Common myeloid progenitor, CD34-positive (primary cell): Measurements from ENCODE around the gene ALDH1A1.

Experiments
- CTCF ChIA-PET: fragments of 350-600 bp; sonication (Branson Sonifier 250); formaldehyde crosslinking; loops from one replicate; lab custom pipeline; 2021; ENCODE audit warnings: antibody characterized with exemption; lab: Charles Lee
- POLR2A ChIA-PET: fragments of 350-600 bp; sonication (Branson Sonifier 250); formaldehyde crosslinking; loops from one replicate; lab custom pipeline; 2021; ENCODE audit warnings: antibody characterized with exemption; lab: Charles Lee
- DNase-seq, 3 donors: peaks; one replicate each; pipeline versions ENCODE4 v3.0.0 to v3.0.0-alpha.2; 2013
- H3K27ac ChIP-seq, 2 experiments: 1 replicate in 1 of 2; 2 replicates in 1 of 2; pipeline ENCODE4 v1.7.0; 2013; ENCODE audit warnings: inconsistent platforms in 2 of 2, low read length in 2 of 2, mild to moderate bottlenecking in 2 of 2, low read depth in 1 of 2, moderate library complexity in 1 of 2; ENCODE audit not compliant: severe bottlenecking in 2 of 2, insufficient read depth in 1 of 2, poor library complexity in 1 of 2
- H3K27me3 ChIP-seq, 5 experiments: replicated peaks in 2 of 5; 1 replicate in 3 of 5; 2 replicates in 2 of 5; pipeline versions ENCODE4 v1.6.1 to v1.7.0; 2013; ENCODE audit warnings: low read length in 4 of 5, mild to moderate bottlenecking in 2 of 5, moderate library complexity in 2 of 5, inconsistent platforms in 1 of 5; ENCODE audit not compliant: insufficient read depth in 5 of 5, control insufficient read depth in 4 of 5
- H3K36me3 ChIP-seq, 4 experiments: 1 replicate in 2 of 4; 2 replicates in 2 of 4; pipeline versions ENCODE4 v1.6.1 to v1.7.0; 2013; ENCODE audit warnings: low read length in 3 of 4, control low read depth in 1 of 4, mild to moderate bottlenecking in 1 of 4; ENCODE audit not compliant: control insufficient read depth in 4 of 4, insufficient read depth in 4 of 4
- H3K4me1 ChIP-seq, 4 experiments: 1 replicate in 3 of 4; 2 replicates in 1 of 4; pipeline versions ENCODE4 v1.6.1 to v1.7.1; 2013; ENCODE audit warnings: low read length in 3 of 4, mild to moderate bottlenecking in 3 of 4, control low read depth in 1 of 4, inconsistent platforms in 1 of 4, moderate library complexity in 1 of 4; ENCODE audit not compliant: control insufficient read depth in 4 of 4, insufficient read depth in 4 of 4; ENCODE audit errors: control extremely low read depth in 1 of 4
- H3K4me3 ChIP-seq, 7 experiments: 1 replicate in 4 of 7; 2 replicates in 3 of 7; pipeline versions ENCODE4 v1.5.1 to v1.7.0; 2013; ENCODE audit warnings: mild to moderate bottlenecking in 7 of 7, low read length in 6 of 7, moderate library complexity in 6 of 7, inconsistent platforms in 2 of 7, low read depth in 2 of 7, control low read depth in 1 of 7; ENCODE audit not compliant: insufficient read depth in 4 of 7, control insufficient read depth in 1 of 7; ENCODE audit errors: extremely low read depth in 1 of 7
- H3K9me3 ChIP-seq, 5 experiments: 1 replicate in 4 of 5; 2 replicates in 1 of 5; pipeline versions ENCODE4 v1.6.1 to v1.7.1; 2013; ENCODE audit warnings: low read length in 4 of 5, mild to moderate bottlenecking in 2 of 5, inconsistent platforms in 1 of 5, low read depth in 1 of 5, moderate library complexity in 1 of 5; ENCODE audit not compliant: control insufficient read depth in 4 of 5, insufficient read depth in 2 of 5; ENCODE audit errors: control extremely low read depth in 1 of 5
- WGBS: methylation state at CpG from one replicate; pipeline ENCODE4 v1.1.5; 2013; ENCODE audit not compliant: insufficient coverage; 5-methylcytosine and 5-hydroxymethylcytosine counted together

Gene ALDH1A1

GRCh38 chr9:72880821-72881220, 72.0 kb downstream of the ALDH1A1 start:
- H3K27me3 ChIP-seq: no peaks in the 10 kb centered on the region
- no peaks in the 10 kb centered on the region for H3K36me3 ChIP-seq
- DNase-seq: no peak
- no peak overlapping the region for H3K27ac ChIP-seq
- 100% methylated on average over 2 of the region's 2 CpGs for WGBS
- CTCF ChIA-PET: interaction anchor here (0.7 to 1.2 kb wide), 2 partner anchors 8 to 142 kb away, joined by 3 read pairs; no protein-coding TSS in a partner anchor
- H3K4me3 ChIP-seq: no peak overlapping the region
- POLR2A ChIA-PET: no interaction called here
- no peaks in the 10 kb centered on the region for H3K4me1 ChIP-seq
- no peaks in the 10 kb centered on the region for H3K9me3 ChIP-seq

- Histone ChIP-seq H3K27me3 (no peaks in the 10 kb centered on the region), H3K36me3 (no peaks in the 10 kb centered on the region), H3K27ac (no peak overlapping the region), H3K4me3 (no peak overlapping the region), H3K9me3 (no peaks in the 10 kb centered on the region), H3K4me1 (peaks cover 0 to 3% (median 0%) of the 10 kb centered on the region in 4 experiments)
- ChIA-PET CTCF (interaction anchor here (0.8 kb wide), 1 partner anchor 205 kb away, joined by 3 read pairs; no protein-coding TSS in a partner anchor), POLR2A (no interaction called here)
- no peak for DNase-seq
These were observed 77.6 kb downstream of the ALDH1A1 start for GRCh38 chr9:72875221-72875620.

- H3K9me3 ChIP-seq: no peaks in the 10 kb centered on the region
- no peaks in the 10 kb centered on the region for H3K36me3 ChIP-seq
- no peaks in the 10 kb centered on the region for H3K27me3 ChIP-seq
- ChIA-PET POLR2A (no interaction called here), CTCF (interaction anchor here (0.6 kb wide), 2 partner anchors 206 to 502 kb away, joined by 3 to 5 read pairs; no protein-coding TSS in a partner anchor)
- no peak overlapping the region for H3K27ac ChIP-seq
- WGBS: 100% methylated on average over 2 of the region's 2 CpGs
- DNase-seq: no peak
- no peak overlapping the region for H3K4me3 ChIP-seq
- H3K4me1 ChIP-seq: peaks cover 0 to 3% (median 0%) of the 10 kb centered on the region in 4 experiments
These were observed 78.5 kb downstream of the ALDH1A1 start for GRCh38 chr9:72874344-72874743.

- no peaks in the 10 kb centered on the region for H3K27me3 ChIP-seq
- DNase-seq: no peak
- no CpG with 5 or more reads among the region's 1 CpG for WGBS
- H3K4me1 ChIP-seq: peaks cover 0 to 3% (median 0%) of the 10 kb centered on the region in 4 experiments
- CTCF ChIA-PET: interaction anchor here (0.8 to 3.3 kb wide), 7 partner anchors 16 to 308 kb away, joined by 3 to 32 read pairs (median 12); no protein-coding TSS in a partner anchor
- POLR2A ChIA-PET: no interaction called here
- H3K9me3 ChIP-seq: no peaks in the 10 kb centered on the region
- H3K4me3 ChIP-seq: no peak overlapping the region
- H3K36me3 ChIP-seq: no peaks in the 10 kb centered on the region
- H3K27ac ChIP-seq: no peak overlapping the region
These were observed 79.4 kb downstream of the ALDH1A1 start for GRCh38 chr9:72873456-72873855.

- H3K9me3 ChIP-seq: peaks cover 0 to 3% (median 0%) of the 10 kb centered on the region in 5 experiments
- peaks cover 0 to 3% (median 0%) of the 10 kb centered on the region in 4 experiments for H3K4me1 ChIP-seq
- H3K36me3 ChIP-seq: no peaks in the 10 kb centered on the region
- no peak overlapping the region for H3K4me3 ChIP-seq
- WGBS: 100% methylated on average over 1 of the region's 2 CpGs
- DNase-seq: no peak
- ChIA-PET POLR2A (no interaction called here), CTCF (interaction anchor here (0.8 to 3.3 kb wide), 12 partner anchors 8 to 308 kb away, joined by 3 to 32 read pairs (median 6); no protein-coding TSS in a partner anchor)
- no peak overlapping the region for H3K27ac ChIP-seq
- H3K27me3 ChIP-seq: no peaks in the 10 kb centered on the region
These were observed 80.1 kb downstream of the ALDH1A1 start for GRCh38 chr9:72872718-72873117.

GRCh38 chr9:72871685-72872084, 81.2 kb downstream of the ALDH1A1 start:
- Histone ChIP-seq H3K4me3 (peak overlapping the region in 2 of 7 experiments; percentile 24 to 51), H3K27ac (no peak overlapping the region)

GRCh38 chr9:72864327-72864726, 88.5 kb downstream of the ALDH1A1 start:
- Histone ChIP-seq H3K4me3 (no peak overlapping the region), H3K9me3 (peaks cover 0 to 3% (median 0%) of the 10 kb centered on the region in 5 experiments), H3K36me3 (no peaks in the 10 kb centered on the region), H3K4me1 (peaks cover 2 to 6% (median 3%) of the 10 kb centered on the region in 4 experiments), H3K27me3 (no peaks in the 10 kb centered on the region), H3K27ac (no peak overlapping the region)
- CTCF ChIA-PET: interaction anchor here (0.8 to 2.7 kb wide), 4 partner anchors 8 to 583 kb away, joined by 3 to 12 read pairs (median 3); no protein-coding TSS in a partner anchor
- no peak for DNase-seq
- POLR2A ChIA-PET: no interaction called here
- WGBS: no CpG with 5 or more reads among the region's 1 CpG

More at GRCh38 chr9:72871685-72872084, 81.2 kb downstream of the ALDH1A1 start:
- Histone ChIP-seq H3K9me3 (peaks cover 0 to 3% (median 0%) of the 10 kb centered on the region in 5 experiments), H3K4me1 (peaks cover 0 to 3% (median 0%) of the 10 kb centered on the region in 4 experiments), H3K36me3 (no peaks in the 10 kb centered on the region), H3K27me3 (no peaks in the 10 kb centered on the region)
- POLR2A ChIA-PET: interaction anchor here (0.6 kb wide), 1 partner anchor 260 kb away, joined by 3 read pairs; no protein-coding TSS in a partner anchor
- DNase-seq: peak; percentile 29 to 62 (median 47)
- CTCF ChIA-PET: interaction anchor here (0.7 to 3.3 kb wide), 29 partner anchors 9 to 317 kb away, joined by 3 to 32 read pairs (median 4); no protein-coding TSS in a partner anchor
- WGBS: 93% methylated on average over 2 of the region's 3 CpGs
